Keratinocyte (primary cell): ENCODE measurements around the gene PKD2. TPM values are rescaled to one million over a fixed set of nuclear protein-coding genes. Genes with fewer than 3 reads are reported as not detected.

Experiments
- DNase-seq: peaks from one replicate; pipeline ENCODE4 v3.0.0-alpha.2; 2011; ENCODE audit warnings: low read depth, missing footprints, low spot score
- FAIRE-seq: peaks from 2 replicates; lab custom pipeline; 2011; peaks lifted over from hg19 to GRCh38; lab: Jason Lieb, UNC
- H2AFZ ChIP-seq: 2 replicates; pipeline ENCODE4 v1.6.0; 2012; ENCODE audit warnings: low read length, control low read depth, inconsistent platforms; ENCODE audit not compliant: control insufficient read depth
- H3K27ac ChIP-seq: 2 replicates; pipeline ENCODE4 v1.5.1; 2011; ENCODE audit warnings: low read length; ENCODE audit not compliant: control insufficient read depth, insufficient read depth
- H3K27me3 ChIP-seq: 3 replicates; pipeline ENCODE4 v1.6.0; 2011; ENCODE audit warnings: low read length; ENCODE audit not compliant: control insufficient read depth, insufficient read depth; ENCODE audit errors: extremely low read depth
- H3K36me3 ChIP-seq, 2 experiments: 2 replicates in 1 of 2; 3 replicates in 1 of 2; pipeline ENCODE4 v1.5.1; 2011; ENCODE audit warnings: low read length in 2 of 2, mild to moderate bottlenecking in 1 of 2; ENCODE audit not compliant: control insufficient read depth in 2 of 2, insufficient read depth in 2 of 2; ENCODE audit errors: extremely low read depth in 1 of 2
- H3K4me1 ChIP-seq: 3 replicates; pipeline ENCODE4 v1.5.1; 2011; ENCODE audit warnings: low read length; ENCODE audit not compliant: control insufficient read depth, insufficient read depth; ENCODE audit errors: extremely low read depth
- H3K4me2 ChIP-seq: 3 replicates; pipeline ENCODE4 v1.6.0; 2011; ENCODE audit warnings: low read depth, low read length; ENCODE audit not compliant: control insufficient read depth, insufficient read depth; ENCODE audit errors: extremely low read depth
- H3K4me3 ChIP-seq, 3 experiments: fragments of 200-600 bp in 1 of 3; sonication (generic) in 1 of 3; 2 replicates in 2 of 3; 3 replicates in 1 of 3; pipeline ENCODE4 v1.5.1; 2011 to 2016; ENCODE audit warnings: low read length in 3 of 3, mild to moderate bottlenecking in 3 of 3, control low read depth in 2 of 3, inconsistent platforms in 1 of 3, low read depth in 1 of 3, mixed read lengths in 1 of 3, mixed run types in 1 of 3, moderate library complexity in 1 of 3; ENCODE audit not compliant: control insufficient read depth in 2 of 3, insufficient read depth in 2 of 3; ENCODE audit errors: extremely low read depth in 1 of 3
- H3K79me2 ChIP-seq: 2 replicates; pipeline ENCODE4 v1.6.0; 2012; ENCODE audit warnings: low read length; ENCODE audit not compliant: control insufficient read depth, insufficient read depth
- H3K9ac ChIP-seq: 3 replicates; pipeline ENCODE4 v1.6.0; 2011; ENCODE audit warnings: low read length; ENCODE audit not compliant: control insufficient read depth, insufficient read depth; ENCODE audit errors: extremely low read depth
- H3K9me1 ChIP-seq: 3 replicates; pipeline ENCODE4 v1.6.0; 2011; ENCODE audit warnings: low read length; ENCODE audit not compliant: control insufficient read depth, insufficient read depth; ENCODE audit errors: extremely low read depth
- H3K9me3 ChIP-seq: 2 replicates; pipeline ENCODE4 v1.5.1; 2012; ENCODE audit warnings: low read depth, low read length; ENCODE audit not compliant: control insufficient read depth
- H4K20me1 ChIP-seq: 3 replicates; pipeline ENCODE4 v1.6.0; 2011; ENCODE audit warnings: low read length; ENCODE audit not compliant: control insufficient read depth, insufficient read depth; ENCODE audit errors: extremely low read depth
- CTCF ChIP-seq, 3 experiments: IDR thresholded peaks in 1 of 3; conservative IDR thresholded peaks in 1 of 3; optimal IDR thresholded peaks in 1 of 3; 2 replicates in 2 of 3; 3 replicates in 1 of 3; pipeline versions ENCODE3 to v1.5.1; 2011; ENCODE audit warnings: low read length in 3 of 3, mild to moderate bottlenecking in 3 of 3, moderate library complexity in 2 of 3, control low read depth in 1 of 3, inconsistent platforms in 1 of 3; ENCODE audit not compliant: insufficient read depth in 2 of 3; ENCODE audit errors: extremely low read depth in 1 of 3
- EZH2 ChIP-seq: IDR thresholded peaks from one replicate; pipeline ENCODE4 v1.6.1; 2012; ENCODE audit warnings: inconsistent platforms, mild to moderate bottlenecking, low read length, moderate library complexity
- dilution Hi-C: fragments of 300-500 bp; cut with MboI; formaldehyde crosslinking; loops from one replicate; pipeline ENCODE4 v1.7.0; 2020; ENCODE audit warnings: low sequenced_read_pairs; ENCODE audit not compliant: extremely low pct_ligation_motif_present
- polyA plus RNA-seq, 5 experiments: library from polyadenylated mRNA; depleted of rRNA in 3 of 5; stranded (reverse) in 3 of 5; stranded (forward) in 1 of 5; unstranded in 1 of 5; fragments of >200 nt; gene quantifications; 1 replicate in 1 of 5; 2 replicates in 3 of 5; 3 replicates in 1 of 5; pipeline versions ENCODE4 v1.2.1 to v1.2.3, GENCODE V29; 2011 to 2012; ENCODE audit warnings: missing spikeins in 2 of 5, low read depth in 1 of 5, low replicate concordance in 1 of 5

PKD2 gene
- polyA plus RNA-seq, 1 donor (not counting 4 experiments of a cell fraction or from before 2014, with no cell fraction given), result 21.5 TPM

- H3K79me2 ChIP-seq, result no peaks in the 10 kb centered on the region
- no peak overlapping the region for H3K4me3 ChIP-seq
- H3K4me1 ChIP-seq, result no peaks in the 10 kb centered on the region
- H4K20me1 ChIP-seq, result no peaks in the 10 kb centered on the region
- dilution Hi-C loops, result no loop called here
- no peak overlapping the region for H3K27ac ChIP-seq
- H3K9me3 ChIP-seq, result no peaks in the 10 kb centered on the region
- FAIRE-seq, result no peak
- no peak overlapping the region for H3K9ac ChIP-seq
- H3K27me3 ChIP-seq, result no peaks in the 10 kb centered on the region
- no peak overlapping the region for H2AFZ ChIP-seq
- no peaks in the 10 kb centered on the region for H3K36me3 ChIP-seq
- no peak for DNase-seq
- no peak overlapping the region for H3K4me2 ChIP-seq
- no peak for TF ChIP-seq EZH2
- TF ChIP-seq CTCF (optimal IDR thresholded peaks at IDR 0.05 in 1 of 3, IDR thresholded peaks at IDR 0.05 in 1 of 3, conservative IDR thresholded peaks at IDR 0.05 in 1 of 3; ENCODE audit: extremely low read depth in 1 of 3, insufficient read depth in 2 of 3, low read length in 3 of 3), result no peak
- no peaks in the 10 kb centered on the region for H3K9me1 ChIP-seq
Measured at GRCh38 chr4:88090898-88091297, 83.5 kb downstream of the PKD2 start.

GRCh38 chr4:88091378-88091777 lies 83.9 kb downstream of the PKD2 start:
- TF ChIP-seq CTCF (optimal IDR thresholded peaks at IDR 0.05 in 1 of 3, IDR thresholded peaks at IDR 0.05 in 1 of 3, conservative IDR thresholded peaks at IDR 0.05 in 1 of 3; ENCODE audit: extremely low read depth in 1 of 3, insufficient read depth in 2 of 3, low read length in 3 of 3) (no peak), EZH2 (no peak)
- Histone ChIP-seq H4K20me1 (no peaks in the 10 kb centered on the region), H3K4me2 (no peak overlapping the region), H3K27me3 (no peaks in the 10 kb centered on the region), H3K4me3 (no peak overlapping the region), H3K9me1 (no peaks in the 10 kb centered on the region), H3K36me3 (no peaks in the 10 kb centered on the region), H3K27ac (no peak overlapping the region), H2AFZ (no peak overlapping the region), H3K9me3 (no peaks in the 10 kb centered on the region), H3K9ac (no peak overlapping the region), H3K4me1 (no peaks in the 10 kb centered on the region), H3K79me2 (no peaks in the 10 kb centered on the region)
- FAIRE-seq (no peak), DNase-seq (no peak)
- dilution Hi-C loops, result no loop called here
